Right cardiac atrium (tissue), 5 donors: ENCODE results near the gene GNB5. TPM values are rescaled to one million over a fixed set of nuclear protein-coding genes. Genes with fewer than 3 reads are reported as not detected.
"Not testable (repeated sequence)": the region's sequence is repeated elsewhere in the genome, so short reads cannot be mapped to it uniquely, and the experiment has no call there.

Experiments
- ATAC-seq, 2 donors: fragments of 200-7000 bp; cut with Tn5 transposase; one replicate each; pipeline versions ENCODE4 v1.8.0 to v1.9.1; 2020; ENCODE audit warnings: moderate library complexity in 2 of 2, mild to moderate bottlenecking in 1 of 2
- DNase-seq, 3 donors: peaks; one replicate each; pipeline ENCODE4 v3.0.0-alpha.2; 2020
- H3K27ac ChIP-seq: one replicate; pipeline ENCODE4 v1.5.1; 2013; ENCODE audit warnings: mild to moderate bottlenecking, low read length, control low read depth, moderate library complexity
- H3K27me3 ChIP-seq: one replicate; pipeline ENCODE4 v1.6.1; 2013; ENCODE audit not compliant: control insufficient read depth, insufficient read depth
- H3K4me1 ChIP-seq: one replicate; pipeline ENCODE4 v1.6.1; 2013; ENCODE audit warnings: low read length; ENCODE audit not compliant: control insufficient read depth, insufficient read depth
- H3K4me3 ChIP-seq: one replicate; pipeline ENCODE4 v1.5.1; 2013; ENCODE audit warnings: low read length, control low read depth
- H3K9me3 ChIP-seq: one replicate; pipeline ENCODE4 v1.6.1; 2013; ENCODE audit warnings: low read length; ENCODE audit not compliant: control insufficient read depth
- WGBS: extraction: QIAGEN DNeasy Blood & Tissue Kit; methylation state at CpG from one replicate; pipeline ENCODE4 v1.1.7; 2013; 5-methylcytosine and 5-hydroxymethylcytosine counted together
- intact Hi-C, 4 donors: fragments of 100-400 bp; cut with DNase I; formaldehyde crosslinking; loops; one replicate each; pipeline versions ENCODE4 v1.11.0 to v1.14.0; 2022 to 2023
- long read RNA-seq, 4 donors: library from polyadenylated mRNA; unstranded; transcript quantifications; one replicate each; pipeline ENCODE4 v2.0.0, GENCODE V29; 2020 to 2021
- polyA plus RNA-seq: library from polyadenylated mRNA; stranded (reverse); fragments of 200-250 nt; gene quantifications from one replicate; pipeline ENCODE4 v1.2.3, GENCODE V29; 2013
- total RNA-seq, 4 donors: library from RNA; stranded (reverse); fragmentation: NEBNext Ultra II Directional; extraction: Animal tissue kit (Norgen Biotek cat#: 25700); gene quantifications; one replicate each; pipeline ENCODE4 v1.2.1, GENCODE V29; 2021
- donor health status: healthy with polysubstance abuse.
- donor health status: DM: no; HTN: yes; CAD: no.
- donor health status: DM: no; HTN: no; CAD: no.
- donor health status: DM: no; HTN: yes; CAD: no; lungs with severe emphysema.
- donor health status: DM: yes; HTN: yes; CAD: no.

GNB5 gene
- total RNA-seq: 10 to 100 TPM; 35.8 to 50.9 (median 37.2) TPM
- 19.5 TPM for polyA plus RNA-seq
- long read RNA-seq, donor 1, transcript GNB5-202 (11 exons, 1,735 nt): major isoform, 122 of 136 reads
- long read RNA-seq, donor 1, partial matches to known transcripts: 4 of 136 reads
- long read RNA-seq, donor 1, other reads (novel, unspliced or antisense): 10 of 136 reads
- long read RNA-seq, donor 2, transcript GNB5-202 (11 exons, 1,735 nt): major isoform, 58 of 64 reads
- long read RNA-seq, donor 2, partial matches to known transcripts: 3 of 64 reads
- long read RNA-seq, donor 2, other reads (novel, unspliced or antisense): 3 of 64 reads
- long read RNA-seq, donor 3, transcript GNB5-202 (11 exons, 1,735 nt): major isoform, 495 of 546 reads
- long read RNA-seq, donor 3, partial matches to known transcripts: 17 of 546 reads
- long read RNA-seq, donor 3, other reads (novel, unspliced or antisense): 33 of 546 reads
- long read RNA-seq, donor 4, transcript GNB5-202 (11 exons, 1,735 nt): major isoform, 78 of 82 reads
- long read RNA-seq, donor 4, partial matches to known transcripts: 2 of 82 reads
- long read RNA-seq, donor 4, other reads (novel, unspliced or antisense): 2 of 82 reads

- intact Hi-C loops: no loop called here
Measured at GRCh38 chr15:52191207-52191606, at the start of gene GNB5. Gene GNB5 (minus strand): TSS chr15:52191392. CDS start chr15:52184676, 6,716 bp downstream.

DNA sequence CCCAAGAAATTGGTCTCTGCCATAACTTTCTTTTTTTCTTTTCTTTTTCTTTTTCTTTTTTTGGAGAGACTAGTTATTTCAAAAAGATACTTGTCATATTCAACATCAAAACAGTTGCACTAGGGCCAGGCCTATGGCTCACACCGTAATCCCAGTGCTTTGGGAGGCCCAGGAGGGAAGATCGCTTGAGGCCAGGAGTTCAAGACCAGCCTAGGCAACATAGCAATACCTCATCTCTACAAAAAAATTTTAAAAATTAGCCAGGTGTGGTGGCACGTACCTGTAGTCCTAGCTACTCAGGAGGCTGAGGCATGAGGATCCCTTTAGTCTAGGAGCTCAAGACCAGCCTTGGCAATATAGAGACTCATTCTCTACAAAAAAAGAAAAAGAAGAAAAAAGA lies 49.0 kb upstream of the GNB5 start:
- intact Hi-C loops: no loop called here
- WGBS: 94% methylated on average over 3 of the region's 3 CpGs
- no peaks in the 10 kb centered on the region for H3K4me1 ChIP-seq
- no peak overlapping the region for H3K4me3 ChIP-seq
- H3K9me3 ChIP-seq: no peaks in the 10 kb centered on the region
- no peak for DNase-seq
- no peak overlapping the region for H3K27ac ChIP-seq
- H3K27me3 ChIP-seq: no peaks in the 10 kb centered on the region
- ATAC-seq: no peak

More at GRCh38 chr15:52191207-52191606, at the start of gene GNB5:
- 57% methylated on average over 7 of the region's 7 CpGs for WGBS
- no peaks in the 10 kb centered on the region for H3K4me1 ChIP-seq
- no peaks in the 10 kb centered on the region for H3K27me3 ChIP-seq
- DNase-seq (no peak), ATAC-seq (peak in 1 of 2 donors; percentile 45)
- H3K27ac ChIP-seq: no peak within 1 kb of the TSS
- no peaks in the 10 kb centered on the region for H3K9me3 ChIP-seq
- no peak within 1 kb of the TSS for H3K4me3 ChIP-seq

GRCh38 chr15:52238989-52239525 lies 47.9 kb upstream of the GNB5 start:
- DNase-seq, H3K27ac ChIP-seq, ATAC-seq, H3K4me1 ChIP-seq, H3K4me3 ChIP-seq, H3K27me3 ChIP-seq, H3K9me3 ChIP-seq, intact Hi-C loops: not testable (repeated sequence)
- 94% methylated on average over 13 of the region's 13 CpGs for WGBS

DNA sequence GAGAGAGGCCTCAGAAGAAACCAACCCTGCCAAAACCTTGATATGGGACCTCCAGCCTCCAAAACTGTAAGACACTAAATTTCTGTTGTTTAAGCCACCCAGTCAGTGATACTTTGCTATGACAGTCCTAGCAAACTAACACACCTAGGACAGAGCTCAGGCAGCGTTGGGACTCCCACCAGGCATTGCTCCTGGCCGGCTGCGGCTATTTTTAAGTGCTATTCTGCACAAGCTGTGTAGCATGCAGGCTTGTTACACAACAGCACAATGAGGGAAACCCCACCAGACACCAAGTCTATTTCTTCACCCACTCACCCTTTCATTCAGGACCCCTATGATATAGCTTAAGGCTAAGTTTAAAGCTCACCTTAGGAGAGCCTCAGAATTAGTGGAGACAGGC lies 47.0 kb upstream of the GNB5 start:
- H3K4me3 ChIP-seq: no peak overlapping the region
- 81% methylated on average over 3 of the region's 3 CpGs for WGBS
- intact Hi-C loops: no loop called here
- no peaks in the 10 kb centered on the region for H3K27me3 ChIP-seq
- H3K9me3 ChIP-seq: no peaks in the 10 kb centered on the region
- H3K4me1 ChIP-seq: peaks cover 4% of the 10 kb centered on the region
- DNase-seq: no peak
- no peak for ATAC-seq
- H3K27ac ChIP-seq: no peak overlapping the region

- no peak overlapping the region for H3K4me3 ChIP-seq
- DNase-seq (peak; percentile 46 to 81 (median 69)), ATAC-seq (peak; percentile 73 to 75)
- H3K4me1 ChIP-seq: peaks cover 4% of the 10 kb centered on the region
- intact Hi-C loops: no loop called here
- peak overlapping the region; percentile 19 for H3K27ac ChIP-seq
- no peaks in the 10 kb centered on the region for H3K9me3 ChIP-seq
- 60% methylated on average over 8 of the region's 8 CpGs for WGBS
- H3K27me3 ChIP-seq: no peaks in the 10 kb centered on the region
Measured at GRCh38 chr15:52236013-52236412, 44.8 kb upstream of the GNB5 start.

GRCh38 chr15:52234596-52235541 lies 43.7 kb upstream of the GNB5 start:
- WGBS: 63% methylated on average over 17 of the region's 17 CpGs
- Histone ChIP-seq H3K4me1 (peaks cover 4% of the 10 kb centered on the region), H3K9me3 (no peaks in the 10 kb centered on the region), H3K27me3 (no peaks in the 10 kb centered on the region), H3K27ac (peak overlapping the region; percentile 43), H3K4me3 (no peak overlapping the region)
- peak in 1 of 2 donors; percentile 19 for ATAC-seq
- DNase-seq: no peak
- intact Hi-C loops: no loop called here

GRCh38 chr15:52233405-52233804 lies 42.2 kb upstream of the GNB5 start:
- no peaks in the 10 kb centered on the region for H3K27me3 ChIP-seq
- ATAC-seq (peak; percentile 33 to 52), DNase-seq (no peak)
- H3K4me1 ChIP-seq: peaks cover 4% of the 10 kb centered on the region
- H3K27ac ChIP-seq: peak overlapping the region; percentile 25
- no peak overlapping the region for H3K4me3 ChIP-seq
- 29% methylated on average over 4 of the region's 4 CpGs for WGBS
- no peaks in the 10 kb centered on the region for H3K9me3 ChIP-seq
- intact Hi-C loops: no loop called here

DNA sequence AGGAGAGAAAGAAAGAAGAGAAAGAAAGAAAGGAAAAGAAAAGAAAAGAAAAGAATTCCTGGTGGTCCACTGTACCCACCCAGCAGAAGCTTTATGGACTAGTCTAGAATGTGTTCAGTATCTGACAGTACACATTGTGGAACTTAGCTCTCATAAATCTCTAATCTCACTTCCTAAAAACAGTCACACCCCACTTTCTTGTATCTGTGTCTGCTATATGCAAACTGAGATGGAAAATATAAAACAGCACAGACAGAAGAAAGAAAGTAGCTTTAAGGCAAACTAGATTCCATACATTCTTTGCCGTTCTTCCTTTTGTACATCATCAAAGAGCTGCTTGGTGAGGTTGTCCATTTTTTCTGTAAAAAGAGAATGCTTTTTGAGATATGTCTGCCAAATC lies 41.1 kb upstream of the GNB5 start:
- WGBS: 35% methylated on average over 1 of the region's 1 CpG
- Histone ChIP-seq H3K27me3 (no peaks in the 10 kb centered on the region), H3K27ac (no peak overlapping the region), H3K4me3 (no peak overlapping the region), H3K9me3 (no peaks in the 10 kb centered on the region), H3K4me1 (peaks cover 4% of the 10 kb centered on the region)
- DNase-seq (no peak), ATAC-seq (no peak)
- intact Hi-C loops: no loop called here

GRCh38 chr15:52230073-52230472 lies 38.9 kb upstream of the GNB5 start:
- DNase-seq: no peak
- ATAC-seq: no peak
- 84% methylated on average over 1 of the region's 1 CpG for WGBS
- H3K9me3 ChIP-seq: no peaks in the 10 kb centered on the region
- H3K4me3 ChIP-seq: no peak overlapping the region
- no peaks in the 10 kb centered on the region for H3K27me3 ChIP-seq
- H3K4me1 ChIP-seq: peaks cover 4% of the 10 kb centered on the region
- H3K27ac ChIP-seq: no peak overlapping the region
- intact Hi-C loops: no loop called here

- Histone ChIP-seq H3K27me3 (no peaks in the 10 kb centered on the region), H3K9me3 (no peaks in the 10 kb centered on the region), H3K4me1 (peaks cover 4% of the 10 kb centered on the region), H3K27ac (no peak overlapping the region), H3K4me3 (no peak overlapping the region)
- intact Hi-C loops: no loop called here
- DNase-seq (no peak), ATAC-seq (no peak)
- 61% methylated on average over 8 of the region's 8 CpGs for WGBS
Measured at GRCh38 chr15:52228921-52229320, 37.7 kb upstream of the GNB5 start.
